Kidney glomerular epithelial cell (primary cell): ENCODE data around the gene FAM98B.

ENCODE experiments used
- DNase-seq: peaks from one replicate; lab custom pipeline; 2025; lab: John Stamatoyannopoulos, UW

The FAM98B gene

DNA sequence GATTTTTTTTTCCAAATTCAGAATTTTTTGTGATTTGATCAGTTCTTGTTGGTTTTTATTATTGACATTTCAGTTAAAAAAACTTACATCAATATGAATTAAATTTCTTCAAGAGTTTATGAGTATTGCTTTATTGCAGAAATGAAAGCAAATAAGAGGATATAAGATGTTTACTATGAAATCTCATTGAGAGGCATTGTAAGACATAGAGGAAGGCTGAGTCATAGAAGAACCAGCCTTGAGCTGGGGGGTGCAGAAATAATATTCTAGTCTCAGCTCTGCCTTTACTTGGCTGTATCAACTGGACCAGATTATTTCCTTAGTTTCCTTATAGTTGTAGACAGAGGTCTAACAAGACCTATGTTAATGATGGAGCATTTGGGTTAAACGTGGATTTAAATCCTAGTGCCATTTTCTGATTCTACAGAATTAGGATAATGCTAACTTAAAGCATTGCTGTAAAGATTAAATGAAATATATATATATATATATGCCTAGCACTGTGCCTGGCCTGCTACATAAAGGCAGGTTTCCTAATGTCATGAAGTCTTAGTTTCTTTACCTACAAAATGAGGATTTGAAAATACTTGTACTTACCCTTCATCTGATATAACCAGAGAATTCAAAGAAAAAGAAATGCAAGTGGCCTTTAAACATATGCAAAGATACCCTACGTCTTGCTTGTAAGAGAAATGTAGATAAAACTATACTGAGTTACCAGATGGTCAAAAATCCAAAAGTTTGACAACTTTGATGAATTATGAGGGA lies 7.3 kb downstream of the FAM98B start:
- DNase-seq: no peak

DNA sequence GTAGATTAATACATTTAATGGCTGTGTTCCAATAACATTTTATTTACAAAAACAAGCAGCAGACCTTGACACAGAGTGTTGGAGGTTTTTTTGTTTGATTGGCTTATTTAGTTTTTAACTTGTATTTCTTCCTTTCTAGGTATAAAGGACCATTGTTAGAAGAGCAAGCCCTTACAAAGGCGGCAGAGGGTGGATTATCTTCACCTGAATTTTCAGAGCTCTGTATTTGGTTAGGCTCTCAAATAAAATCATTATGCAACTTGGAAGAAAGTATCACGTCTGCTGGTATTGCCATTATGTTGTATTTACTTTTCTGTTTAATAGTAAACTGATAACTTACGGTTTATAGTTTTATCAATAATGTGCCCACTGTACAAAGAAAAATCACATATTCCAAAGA lies 10.0 kb downstream of the FAM98B start:
- no peak for DNase-seq

GRCh38 chr15:38464675-38465074 lies 10.7 kb downstream of the FAM98B start:
- no peak for DNase-seq

DNA sequence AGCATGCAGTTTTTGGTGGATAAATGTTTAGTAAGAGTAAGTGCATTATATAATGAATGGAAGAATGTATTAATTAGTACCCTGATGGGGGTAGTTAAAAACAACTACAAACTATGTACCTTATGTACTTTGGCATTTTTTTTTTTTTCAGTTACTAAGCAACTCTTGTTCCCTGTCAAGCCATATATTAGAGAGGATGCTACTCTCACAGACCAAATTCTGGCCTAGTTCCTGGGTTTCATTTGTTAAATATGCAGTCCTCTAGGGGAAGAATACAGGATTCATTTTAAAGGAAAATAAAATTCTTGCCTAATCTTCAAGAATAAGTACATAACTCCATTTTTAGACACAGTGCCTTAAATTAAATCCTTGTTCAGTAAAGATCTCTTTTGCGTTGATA lies 16.9 kb downstream of the FAM98B start:
- no peak for DNase-seq

- DNase-seq: no peak
Observed at GRCh38 chr15:38471974-38472373, 18.0 kb downstream of the FAM98B start.

- peak; percentile 69 for DNase-seq
Observed at GRCh38 chr15:38474155-38474757, 20.3 kb downstream of the FAM98B start.

- no peak for DNase-seq
Observed at GRCh38 chr15:38475361-38475760, 21.4 kb downstream of the FAM98B start.

- no peak for DNase-seq
Observed at GRCh38 chr15:38476120-38476519, 22.2 kb downstream of the FAM98B start.

DNA sequence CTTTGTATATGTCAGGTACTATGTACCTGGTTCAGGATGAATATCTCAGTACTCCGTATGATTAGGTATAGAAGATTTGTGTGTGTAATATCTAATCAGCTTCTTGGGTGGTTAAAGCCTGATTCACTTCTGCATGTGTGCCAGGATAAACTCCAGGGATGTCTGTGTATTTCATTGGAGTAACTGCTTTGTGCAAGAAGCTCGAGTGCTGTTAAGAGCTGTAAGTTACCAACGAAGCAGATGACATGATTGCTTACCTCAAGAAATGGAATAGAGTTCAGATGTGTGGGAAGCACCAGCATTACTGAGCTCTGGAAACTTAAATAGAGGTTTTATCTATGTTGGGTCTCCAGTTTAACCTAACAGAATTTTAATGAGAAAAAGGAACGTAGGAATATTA lies 23.7 kb downstream of the FAM98B start:
- no peak for DNase-seq

DNA sequence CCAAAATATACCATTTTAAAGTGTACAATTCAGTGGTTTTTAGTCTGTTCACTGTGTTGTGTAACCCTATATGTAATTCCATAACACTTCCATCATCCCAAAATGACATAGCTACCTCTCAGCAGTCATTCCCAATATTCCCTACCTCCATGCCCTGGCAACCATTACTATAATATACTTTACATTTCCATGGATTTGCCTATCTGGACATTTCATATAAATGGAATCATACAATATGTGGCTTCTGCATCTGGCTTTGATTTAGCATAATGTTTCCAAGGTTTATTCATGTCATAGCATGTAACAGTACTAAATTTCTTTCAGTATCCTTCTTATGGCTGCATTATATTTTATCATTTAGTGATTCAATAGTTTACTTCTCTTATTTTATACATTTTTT lies 25.3 kb downstream of the FAM98B start:
- no peak for DNase-seq

GRCh38 chr15:38479756-38480155 lies 25.8 kb downstream of the FAM98B start:
- no peak for DNase-seq

DNA sequence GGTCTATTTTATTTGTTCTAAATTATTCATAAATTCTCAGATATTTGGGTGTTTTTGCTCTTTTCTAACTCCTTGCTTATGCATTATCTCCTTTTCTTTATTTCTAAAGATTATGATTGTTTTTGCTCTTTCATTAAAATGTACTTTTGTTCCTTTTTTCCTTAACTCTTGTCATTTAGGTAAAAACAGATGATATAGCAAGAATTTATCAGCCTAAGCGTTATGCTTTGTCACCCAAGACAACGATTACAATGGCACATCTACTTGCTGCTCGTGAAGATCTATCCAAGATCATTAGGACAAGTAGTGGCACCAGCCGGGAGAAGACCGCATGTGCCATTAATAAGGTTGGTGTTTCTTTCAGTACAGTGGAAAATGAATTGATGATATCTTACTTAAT lies 27.2 kb downstream of the FAM98B start:
- no peak for DNase-seq

GRCh38 chr15:38481761-38482160 lies 27.8 kb downstream of the FAM98B start:
- DNase-seq: no peak

- no peak for DNase-seq
Observed at GRCh38 chr15:38482572-38482971, 28.6 kb downstream of the FAM98B start.

DNA sequence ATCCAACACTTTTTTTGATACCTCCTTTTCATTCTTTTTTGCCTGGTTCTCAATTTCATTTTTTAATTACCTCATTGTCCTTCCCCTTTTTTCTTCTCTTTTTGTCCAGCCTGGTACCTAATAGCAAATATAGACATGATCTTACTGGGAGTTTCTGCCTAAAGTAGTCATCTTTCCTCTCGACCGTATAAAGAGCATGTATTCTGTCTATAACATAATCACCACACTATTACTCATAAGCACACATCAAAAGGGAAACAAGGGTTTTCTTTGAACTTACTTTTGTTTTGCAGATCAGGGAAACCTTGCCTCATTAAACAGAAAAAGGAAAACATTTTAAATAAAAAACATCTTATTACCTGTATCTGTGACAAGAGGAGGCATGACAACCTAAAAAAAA lies 33.0 kb downstream of the FAM98B start:
- no peak for DNase-seq

- DNase-seq: no peak
Observed at GRCh38 chr15:38487378-38487777, 33.5 kb downstream of the FAM98B start.

GRCh38 chr15:38490242-38490922 lies 36.5 kb downstream of the FAM98B start:
- DNase-seq: peak; percentile 46

GRCh38 chr15:38496151-38496550 lies 42.2 kb downstream of the FAM98B start:
- DNase-seq: no peak

DNA sequence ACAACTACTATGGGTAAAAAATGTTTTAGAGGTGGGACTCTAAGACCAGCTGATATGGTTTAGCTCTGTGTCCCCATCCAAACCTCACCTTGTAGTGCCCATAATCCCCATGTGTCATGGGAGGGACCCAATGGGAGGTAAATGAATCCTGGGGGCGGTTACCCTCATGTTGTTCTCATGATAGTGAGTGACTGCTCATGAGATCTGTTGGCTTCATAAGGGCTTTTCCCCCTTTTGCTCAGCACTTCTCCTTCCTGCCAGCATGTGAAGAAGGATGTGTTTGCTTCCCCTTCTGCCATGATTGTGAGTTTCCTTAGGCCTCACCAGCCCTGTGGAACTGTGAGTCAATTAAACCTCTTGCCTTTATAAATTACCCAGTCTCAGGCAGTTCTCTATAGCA lies 45.7 kb downstream of the FAM98B start:
- DNase-seq: no peak

DNA sequence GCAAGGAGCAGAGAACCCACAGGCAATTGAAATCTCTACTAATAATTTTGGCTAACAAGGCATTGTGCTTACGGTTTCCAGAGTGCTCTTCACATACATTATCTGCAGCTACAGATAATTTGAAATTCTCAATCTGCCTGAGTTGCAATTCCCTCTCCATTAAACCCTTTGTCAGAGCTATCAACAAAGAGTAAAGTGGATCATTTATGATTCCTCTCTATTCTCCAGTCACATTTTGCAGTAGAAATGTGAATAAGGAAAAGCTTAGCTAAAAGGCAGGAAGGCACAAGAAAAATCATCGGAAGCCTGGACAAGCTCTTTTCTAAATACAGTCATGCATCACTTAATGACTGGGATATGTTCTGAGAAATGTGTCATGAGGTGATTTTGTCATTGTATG lies 49.6 kb downstream of the FAM98B start:
- DNase-seq: no peak

GRCh38 chr15:38504680-38505467 lies 50.9 kb downstream of the FAM98B start:
- no peak for DNase-seq

DNA sequence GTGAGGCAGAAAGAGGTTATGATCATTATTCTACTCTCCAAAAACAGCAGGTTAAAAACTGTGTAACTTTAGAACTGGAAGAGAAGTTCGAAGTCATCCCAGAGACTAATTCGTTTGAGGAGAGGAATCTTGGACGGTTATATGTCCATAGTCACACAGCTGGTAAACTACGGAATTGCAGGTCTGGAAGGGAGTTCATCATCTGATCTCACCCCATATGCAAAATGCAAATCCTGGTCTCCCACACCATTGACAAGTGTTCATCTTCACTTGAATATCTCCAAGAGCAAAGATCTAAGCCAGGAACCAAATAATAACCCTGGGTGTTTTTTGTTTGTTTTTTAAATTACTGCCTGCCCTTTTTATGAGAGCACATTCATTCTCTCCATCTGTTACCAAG lies 53.1 kb downstream of the FAM98B start:
- DNase-seq: no peak

DNA sequence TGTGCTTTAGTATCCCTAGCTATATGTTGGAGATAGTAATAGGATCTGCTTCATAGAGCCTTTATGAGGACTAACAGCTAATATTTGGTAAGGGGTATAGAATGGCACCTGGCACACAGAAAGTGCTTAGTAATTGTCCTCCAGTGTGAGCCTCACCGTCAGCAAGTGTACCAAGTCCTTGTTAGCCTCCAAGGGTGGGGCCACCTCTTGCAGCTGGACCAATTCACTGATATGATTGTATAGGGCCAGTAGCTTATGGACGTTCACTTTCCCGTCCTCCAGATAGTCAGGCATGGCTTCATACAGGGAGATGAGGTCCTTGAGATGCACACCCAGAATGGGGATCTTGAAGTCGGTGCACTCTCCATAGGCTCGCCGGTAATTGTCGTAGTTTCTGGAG lies 53.6 kb downstream of the FAM98B start:
- no peak for DNase-seq
